OCI-LY1 (cell line): ENCODE data around the gene PLK4.

ENCODE experiments used
- H2AFZ ChIP-seq: fragments of 200-600 bp; sonication (generic), shearing (Covaris generic); 2 replicates; pipeline ENCODE4 v1.6.0; 2014; ENCODE audit warnings: antibody characterized with exemption, mild to moderate bottlenecking, low read length
- H3F3A ChIP-seq: fragments of 200-600 bp; sonication (generic), shearing (Covaris generic); 2 replicates; pipeline ENCODE4 v1.6.0; 2014; ENCODE audit warnings: mild to moderate bottlenecking, antibody characterized with exemption, low read length, moderate library complexity; ENCODE audit not compliant: insufficient read depth
- H3K27ac ChIP-seq: fragments of 200-600 bp; sonication (generic); 2 replicates; pipeline ENCODE4 v1.5.1; 2014; ENCODE audit warnings: low read length, mixed run types, mild to moderate bottlenecking, low read depth; ENCODE audit not compliant: poor library complexity, severe bottlenecking
- H3K27me3 ChIP-seq: fragments of 200-600 bp; sonication (generic); 2 replicates; pipeline ENCODE4 v1.6.0; 2014; ENCODE audit warnings: antibody characterized with exemption, mild to moderate bottlenecking, low read length, moderate library complexity; ENCODE audit not compliant: insufficient read depth
- H3K36me3 ChIP-seq: fragments of 200-600 bp; sonication (generic); 2 replicates; pipeline ENCODE4 v1.6.1; 2014; ENCODE audit warnings: mild to moderate bottlenecking, antibody characterized with exemption, low read length, moderate library complexity, mixed read lengths; ENCODE audit not compliant: insufficient read depth
- H3K4me1 ChIP-seq: fragments of 200-600 bp; sonication (generic); 2 replicates; pipeline ENCODE4 v1.5.1; 2014; ENCODE audit warnings: mild to moderate bottlenecking, low read length, moderate library complexity; ENCODE audit not compliant: insufficient read depth, severe bottlenecking
- H3K4me2 ChIP-seq: fragments of 200-600 bp; sonication (generic), shearing (Covaris generic); 2 replicates; pipeline ENCODE4 v1.6.1; 2014; ENCODE audit warnings: low read length
- H3K4me3 ChIP-seq: fragments of 200-600 bp; sonication (generic); 2 replicates; pipeline ENCODE4 v1.5.1; 2014; ENCODE audit warnings: low read length, low read depth, mild to moderate bottlenecking, mixed read lengths; ENCODE audit not compliant: poor library complexity, severe bottlenecking
- H3K79me2 ChIP-seq: fragments of 200-600 bp; shearing (Covaris generic); 2 replicates; pipeline ENCODE4 v1.6.1; 2016; ENCODE audit warnings: mixed run types, low read length, mixed read lengths; ENCODE audit not compliant: insufficient read depth
- H3K9ac ChIP-seq: fragments of 200-600 bp; sonication (generic), shearing (Covaris generic); 2 replicates; pipeline ENCODE4 v1.6.1; 2014; ENCODE audit warnings: mild to moderate bottlenecking, low read length, mixed read lengths
- H3K9me2 ChIP-seq: fragments of 200-600 bp; sonication (generic), shearing (Covaris generic); 2 replicates; pipeline ENCODE4 v1.6.1; 2014; ENCODE audit warnings: low read depth, mild to moderate bottlenecking, low read length, mixed read lengths
- H3K9me3 ChIP-seq: fragments of 200-600 bp; shearing (Covaris generic); 2 replicates; pipeline ENCODE4 v1.6.1; 2014; ENCODE audit warnings: low read length, mixed read lengths
- H4K20me1 ChIP-seq: fragments of 200-600 bp; sonication (generic), shearing (Covaris generic); 2 replicates; pipeline ENCODE4 v1.6.0; 2016; ENCODE audit warnings: mild to moderate bottlenecking, low read length; ENCODE audit not compliant: insufficient read depth
- CTCF ChIP-seq: fragments of 200-600 bp; sonication (generic), shearing (Covaris generic); IDR thresholded peaks from 2 replicates; pipeline ENCODE4 v1.5.1; 2017; ENCODE audit warnings: mild to moderate bottlenecking, antibody characterized with exemption, low read length, moderate library complexity, mixed read lengths
- EZH2 ChIP-seq: fragments of 200-600 bp; sonication (generic), shearing (Covaris generic); IDR thresholded peaks from 2 replicates; pipeline ENCODE4 v1.8.0; 2017; ENCODE audit warnings: borderline replicate concordance, mixed run types, mild to moderate bottlenecking, antibody characterized with exemption, low read length, moderate library complexity, mixed read lengths

The PLK4 gene

GRCh38 chr4:127844601-127845116 lies 36.0 kb upstream of the PLK4 start:
- Histone ChIP-seq H3K9ac (no peak overlapping the region), H2AFZ (no peak overlapping the region), H3K9me2 (no peaks in the 10 kb centered on the region), H3K4me3 (no peak overlapping the region), H3K79me2 (0 out of 2 replicates have a peak, but pooled peaks cover 5% of the 10 kb centered on the region), H3K27ac (no peak overlapping the region), H3K9me3 (peaks cover 6% of the 10 kb centered on the region; the same call in 1 of the 2 replicates), H4K20me1 (no peaks in the 10 kb centered on the region), H3F3A (no peaks in the 10 kb centered on the region), H3K36me3 (no peaks in the 10 kb centered on the region), H3K4me2 (no peak overlapping the region), H3K4me1 (no peaks in the 10 kb centered on the region), H3K27me3 (no peaks in the 10 kb centered on the region)
- TF ChIP-seq CTCF (no peak), EZH2 (no peak)

- H3K27ac ChIP-seq, result no peak overlapping the region
- no peak overlapping the region for H3K4me3 ChIP-seq
- no peaks in the 10 kb centered on the region for H4K20me1 ChIP-seq
- TF ChIP-seq CTCF, result no peak
- TF ChIP-seq EZH2, result no peak
- no peaks in the 10 kb centered on the region for H3F3A ChIP-seq
- no peak overlapping the region for H2AFZ ChIP-seq
- peaks cover 11% of the 10 kb centered on the region for H3K9me3 ChIP-seq
- no peaks in the 10 kb centered on the region for H3K27me3 ChIP-seq
- no peaks in the 10 kb centered on the region for H3K4me1 ChIP-seq
- H3K79me2 ChIP-seq, result 0 out of 2 replicates have a peak, but pooled peaks cover 5% of the 10 kb centered on the region
- H3K36me3 ChIP-seq, result no peaks in the 10 kb centered on the region
- no peaks in the 10 kb centered on the region for H3K9me2 ChIP-seq
- no peak overlapping the region for H3K9ac ChIP-seq
- no peak overlapping the region for H3K4me2 ChIP-seq
Observed at GRCh38 chr4:127846061-127846460, 34.6 kb upstream of the PLK4 start.

- Histone ChIP-seq H3K4me1 (no peaks in the 10 kb centered on the region), H2AFZ (no peak overlapping the region), H4K20me1 (no peaks in the 10 kb centered on the region), H3K4me3 (no peak overlapping the region), H3K9me3 (peaks cover 11% of the 10 kb centered on the region), H3K4me2 (no peak overlapping the region), H3F3A (no peaks in the 10 kb centered on the region), H3K9ac (no peak overlapping the region), H3K36me3 (no peaks in the 10 kb centered on the region), H3K27me3 (no peaks in the 10 kb centered on the region), H3K27ac (no peak overlapping the region), H3K9me2 (no peaks in the 10 kb centered on the region), H3K79me2 (0 out of 2 replicates have a peak, but pooled peaks cover 5% of the 10 kb centered on the region)
- no peak for TF ChIP-seq CTCF
- no peak for TF ChIP-seq EZH2
Observed at GRCh38 chr4:127846765-127847164, 33.9 kb upstream of the PLK4 start.
